Mucosa of gallbladder (tissue), 1 donor: ENCODE data around the gene CRB1. TPM values are rescaled to one million over a fixed set of nuclear protein-coding genes. Genes with fewer than 3 reads are reported as not detected.

Experiments used
- DNase-seq: peaks from one replicate; pipeline ENCODE4 v3.0.0-alpha.2; 2020; ENCODE audit warnings: low spot score
- total RNA-seq: library from RNA; stranded (reverse); gene quantifications from one replicate; pipeline ENCODE4 v1.2.1, GENCODE V29; 2021
- donor health status: DM: no; HTN: no; CAD: no.

The CRB1 gene
- total RNA-seq, result 0.06 TPM

DNA sequence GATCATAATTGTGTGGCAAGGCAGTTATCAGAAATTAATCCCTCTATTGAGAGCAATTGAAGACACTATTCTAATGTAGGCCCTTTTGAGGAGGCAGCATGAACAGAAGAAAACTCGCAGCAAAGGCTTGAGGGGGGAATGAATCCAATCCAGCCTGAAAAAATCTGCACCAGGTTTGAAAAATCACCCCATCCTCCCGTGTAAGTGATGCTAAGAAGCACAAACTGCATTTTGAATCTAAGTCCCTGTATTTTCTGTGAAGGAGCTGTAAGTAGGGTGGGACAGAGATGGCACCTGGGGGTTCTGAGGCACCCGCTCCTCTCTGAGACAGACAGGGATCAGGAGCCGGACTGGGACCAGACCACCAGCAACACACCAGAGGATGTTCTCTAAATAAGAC, at the start of gene CRB1:
Gene CRB1 (plus strand): TSS at position 241 of the 400 bp plus-strand sequence. CDS start 161 bp downstream, outside the sequence.
- DNase-seq, result no peak

DNA sequence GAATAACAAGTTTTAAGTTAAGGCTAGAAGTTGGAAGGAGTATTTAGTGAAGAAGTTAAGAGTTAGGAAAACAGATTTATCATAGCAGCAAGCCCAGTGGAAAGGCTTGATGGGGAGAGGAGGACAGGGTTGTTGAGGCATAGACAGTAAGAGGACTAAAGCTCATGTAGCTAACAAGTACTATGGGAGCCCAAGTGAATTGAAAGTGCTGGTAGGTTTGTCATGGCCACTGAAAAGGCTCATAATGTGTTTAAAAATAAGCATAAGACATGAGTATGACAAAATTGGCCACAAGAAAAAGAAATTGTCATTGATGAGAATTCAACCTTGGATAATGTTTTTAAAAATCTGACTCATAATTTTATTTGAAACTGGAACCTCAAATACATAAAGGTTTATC, 49.2 kb upstream of the CRB1 start:
- no peak for DNase-seq

DNA sequence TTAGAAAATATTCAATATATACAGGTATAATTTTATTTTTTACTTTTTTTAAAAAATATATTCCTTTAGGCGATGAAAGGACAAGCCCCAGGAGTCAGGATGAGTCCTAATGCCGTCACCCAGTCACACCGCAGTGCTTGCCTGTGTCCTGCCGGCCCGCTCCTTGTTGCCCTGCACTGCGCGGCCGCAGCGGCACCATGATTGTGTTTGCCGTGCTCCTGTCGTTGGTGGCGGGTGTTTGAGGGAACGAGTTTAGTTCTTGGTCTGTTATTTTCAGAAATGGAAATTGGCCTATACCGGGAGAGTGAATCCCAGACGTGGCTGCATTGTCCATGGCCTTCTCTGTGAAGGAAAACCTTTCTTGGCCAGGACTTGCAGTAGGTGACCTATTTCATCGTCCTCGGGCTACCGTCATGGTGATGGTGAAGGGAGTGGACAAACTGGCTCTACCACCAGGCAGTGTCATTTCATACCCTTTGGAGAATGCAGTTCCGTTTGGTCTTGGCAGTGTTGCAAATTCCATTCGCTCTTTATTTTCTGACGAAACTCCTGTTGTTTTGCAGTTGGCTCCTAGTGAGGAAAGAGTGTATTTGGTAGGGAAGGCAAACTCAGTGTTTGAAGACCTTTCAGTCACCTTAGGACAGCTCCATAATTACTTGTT, 45.9 kb upstream of the CRB1 start:
- peak; percentile 15 for DNase-seq

DNA sequence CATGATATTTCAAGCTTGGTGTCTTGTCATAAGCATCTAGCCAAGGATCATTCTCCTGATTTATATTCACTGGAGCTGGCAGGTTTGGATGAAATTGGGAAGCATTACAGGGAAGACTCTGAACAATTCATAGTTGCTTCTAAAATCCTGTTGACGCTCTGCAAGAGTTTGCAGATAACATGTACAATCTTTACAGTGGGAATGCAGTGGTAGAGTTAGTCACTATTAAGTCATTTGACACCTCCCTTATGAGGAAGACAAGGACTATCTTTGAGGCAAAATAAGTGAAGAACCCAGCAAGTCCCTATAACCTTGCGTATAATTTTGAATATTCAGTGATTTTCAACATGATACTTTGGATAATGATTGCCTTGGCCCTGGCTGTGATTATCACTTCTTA, 45.3 kb upstream of the CRB1 start:
- no peak for DNase-seq

DNA sequence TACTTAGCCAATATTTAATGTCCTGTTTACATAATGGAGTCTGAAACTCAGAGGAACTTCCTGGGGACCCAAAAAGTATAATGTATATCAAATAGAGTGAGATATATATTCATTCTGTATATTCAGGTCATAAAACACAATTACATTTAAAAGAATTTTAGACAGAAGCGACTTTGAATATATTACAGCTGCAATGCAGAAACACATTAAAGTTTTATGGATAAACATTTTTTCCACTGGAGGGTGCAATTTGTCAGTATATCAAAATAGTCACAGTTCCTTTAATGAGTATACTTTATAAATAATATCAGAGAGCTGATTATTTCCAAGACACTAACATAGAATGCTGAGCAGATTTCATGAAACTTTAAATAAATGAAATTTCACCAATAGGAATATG, 43.9 kb upstream of the CRB1 start:
- no peak for DNase-seq

DNA sequence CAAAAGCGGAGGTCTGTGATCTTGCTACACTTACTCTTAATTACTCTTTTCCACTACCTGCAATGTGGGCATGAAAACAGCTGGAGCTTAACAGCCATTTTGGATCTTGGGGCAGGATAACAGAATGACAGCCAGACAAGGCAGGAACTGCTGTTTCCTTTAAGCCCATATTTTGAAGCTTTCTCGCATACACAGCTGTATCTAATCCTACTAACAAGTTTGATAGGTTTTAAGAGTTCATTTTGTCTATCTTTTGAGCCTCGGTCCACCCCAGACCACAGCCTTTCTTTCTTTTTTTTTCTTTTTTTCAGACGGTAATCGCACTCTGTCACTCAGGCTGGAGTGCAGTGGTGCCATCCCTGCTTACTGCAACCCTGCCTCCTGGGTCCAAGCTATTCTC, 42.4 kb upstream of the CRB1 start:
- DNase-seq, result no peak

DNA sequence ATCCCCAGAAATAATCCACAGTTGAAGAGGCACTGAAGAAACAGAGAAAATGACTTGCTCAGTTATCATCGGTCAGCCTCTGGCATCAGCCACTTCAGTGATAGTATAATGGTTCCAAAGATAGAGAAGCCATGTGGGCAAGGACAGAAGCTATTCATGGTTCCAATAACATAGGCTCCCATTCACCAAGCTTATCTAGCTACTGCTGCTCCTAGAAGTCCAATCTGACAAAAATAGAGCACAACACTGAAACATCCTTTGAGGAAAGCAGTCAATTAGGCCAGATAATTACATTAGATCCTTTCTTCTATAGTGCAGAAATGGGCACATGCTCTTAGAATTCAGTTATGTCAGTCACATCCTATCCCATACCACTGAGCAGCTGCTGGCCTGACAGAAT, 33.5 kb upstream of the CRB1 start:
- DNase-seq, result no peak

DNA sequence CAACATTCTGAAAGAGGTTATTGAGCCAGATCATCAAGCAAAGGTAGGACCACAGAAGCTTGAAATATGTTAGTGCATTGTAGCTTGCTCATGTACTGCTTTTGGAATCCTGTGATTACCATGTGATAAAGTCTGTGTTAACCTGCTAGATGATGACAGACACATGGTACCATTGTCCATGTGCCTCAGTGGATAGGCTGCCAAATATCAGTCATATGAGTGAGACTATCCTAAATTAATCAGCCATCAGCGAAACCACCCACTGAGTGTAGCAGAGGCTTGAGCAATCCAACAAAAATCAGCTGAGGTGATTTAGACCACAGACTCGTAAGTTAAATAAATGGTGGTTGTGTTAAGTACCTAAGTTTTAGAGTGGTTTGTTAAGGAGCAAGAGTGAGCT, 32.7 kb upstream of the CRB1 start:
- DNase-seq, result no peak

DNA sequence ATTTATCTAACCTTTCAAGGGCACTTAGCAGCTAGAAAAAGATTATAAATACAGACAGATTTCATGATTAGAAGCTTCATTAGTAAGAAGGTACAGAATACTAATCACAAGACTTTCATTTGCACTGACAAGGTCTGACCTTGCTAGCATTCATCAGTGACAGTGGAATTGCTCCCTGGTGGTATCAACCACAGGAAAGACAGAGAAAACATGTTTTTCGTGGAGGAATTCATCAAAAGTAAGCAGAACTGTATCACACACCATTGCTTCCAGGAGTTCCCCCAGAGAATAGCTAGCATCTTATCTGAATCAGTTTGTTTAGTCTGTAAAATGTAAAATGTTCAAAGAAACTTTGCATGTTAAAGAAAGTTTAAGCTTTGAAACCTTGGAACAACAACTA, 20.6 kb upstream of the CRB1 start:
- no peak for DNase-seq

DNA sequence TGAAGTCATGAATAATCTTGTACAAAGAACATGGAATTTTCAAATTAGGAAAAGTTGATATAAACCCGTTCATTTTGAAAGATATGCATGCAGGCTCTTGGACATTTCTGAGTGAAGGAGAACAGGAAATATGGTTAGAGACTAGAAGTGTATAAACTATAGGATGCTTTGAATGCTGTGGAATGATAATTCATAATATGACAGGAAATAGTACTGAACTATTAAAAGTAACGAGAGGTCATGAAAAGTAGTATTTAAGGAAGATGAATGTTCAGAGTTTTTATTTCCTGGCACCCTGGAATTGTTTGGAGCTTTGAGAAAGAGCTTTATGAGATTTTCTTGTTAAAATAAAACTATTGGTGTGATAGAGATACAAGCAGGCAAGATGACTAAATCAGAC, 18.7 kb upstream of the CRB1 start:
- no peak for DNase-seq

DNA sequence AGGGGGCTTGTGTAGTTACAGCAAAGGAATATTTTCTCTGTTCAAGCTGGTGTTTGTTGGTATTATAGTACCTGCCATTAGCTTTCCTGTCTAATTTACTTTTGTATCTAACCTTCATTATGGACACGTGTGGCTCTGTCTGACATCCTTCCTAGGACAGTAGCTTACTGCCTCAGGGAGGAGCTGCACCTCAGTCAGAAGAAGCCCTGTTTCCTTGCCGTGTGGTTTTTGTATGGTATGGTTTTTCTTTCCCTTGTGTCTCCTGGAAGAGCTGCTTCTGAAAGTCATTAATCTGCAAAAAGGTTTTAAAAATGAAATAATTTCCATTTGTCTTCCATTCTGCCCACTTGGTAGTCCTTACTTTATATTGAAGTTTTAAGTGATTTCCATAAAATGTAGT, 17.4 kb upstream of the CRB1 start:
- DNase-seq, result no peak

DNA sequence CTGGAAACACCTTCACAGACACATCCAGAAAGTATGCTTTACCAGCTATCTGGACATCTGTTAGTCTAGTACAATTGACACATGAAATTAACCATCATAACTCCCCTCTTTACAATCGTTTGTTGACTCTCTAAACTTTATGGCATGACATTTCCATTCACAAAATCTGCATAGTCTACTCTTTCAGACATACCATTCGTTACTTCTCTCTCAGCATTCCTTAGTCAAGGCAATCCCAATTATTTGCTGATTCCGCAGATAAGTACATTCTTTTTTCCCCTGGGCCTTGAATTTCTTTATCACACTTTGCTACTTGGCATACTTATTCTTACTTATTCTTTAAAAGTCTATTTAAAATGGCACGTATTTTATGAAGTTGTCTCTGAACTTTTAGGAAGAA, 15.1 kb upstream of the CRB1 start:
- no peak for DNase-seq

DNA sequence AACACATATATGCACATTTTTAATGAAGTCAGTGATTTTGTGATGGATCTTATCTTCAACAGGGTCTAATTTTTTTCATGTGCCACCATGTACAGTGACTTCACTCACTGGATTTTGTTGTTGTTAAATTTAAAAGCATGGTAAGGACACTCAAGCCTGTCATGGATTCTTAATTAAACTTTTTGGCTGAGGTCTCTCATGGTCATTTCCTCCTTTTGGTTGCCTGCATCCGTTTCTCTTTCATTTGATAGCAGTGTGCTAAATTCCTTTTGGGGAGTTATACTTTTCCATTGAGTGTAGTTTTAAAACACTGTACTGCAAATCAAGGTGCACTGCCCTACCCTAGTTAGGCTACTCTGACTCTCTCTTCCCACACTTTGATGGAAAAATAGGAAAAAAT, 13.2 kb upstream of the CRB1 start:
- DNase-seq, result no peak

DNA sequence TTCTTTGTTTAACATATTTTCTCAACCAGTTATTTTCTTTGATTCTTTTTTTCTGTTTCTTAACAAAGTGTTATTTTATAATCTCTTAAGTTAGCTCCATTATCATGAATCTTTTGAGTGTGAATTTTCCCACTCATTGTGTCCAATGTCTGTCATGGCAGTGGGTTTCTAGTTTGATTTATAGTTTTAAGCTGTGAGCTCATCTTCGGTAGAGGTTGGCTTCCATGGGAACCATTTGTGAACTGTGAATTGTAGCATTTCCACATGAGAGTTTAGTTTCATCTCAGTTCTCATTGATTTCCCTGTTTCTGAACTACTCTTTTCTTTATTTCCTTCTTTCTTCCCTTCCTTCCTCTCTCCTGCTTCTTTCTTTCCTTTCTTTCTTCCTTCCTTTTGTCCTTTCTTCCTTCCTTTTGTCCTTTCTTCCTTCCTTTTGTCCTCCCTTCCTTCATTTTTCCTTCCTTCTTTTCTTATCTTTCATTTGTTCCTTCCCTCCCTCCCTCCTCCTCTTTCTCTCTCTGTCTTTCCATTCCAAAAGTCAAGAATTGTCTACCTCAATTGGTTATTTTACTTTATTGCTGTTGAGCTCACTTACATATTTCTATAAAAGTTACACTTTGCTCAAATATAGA, 3.0 kb upstream of the CRB1 start:
- no peak for DNase-seq

DNA sequence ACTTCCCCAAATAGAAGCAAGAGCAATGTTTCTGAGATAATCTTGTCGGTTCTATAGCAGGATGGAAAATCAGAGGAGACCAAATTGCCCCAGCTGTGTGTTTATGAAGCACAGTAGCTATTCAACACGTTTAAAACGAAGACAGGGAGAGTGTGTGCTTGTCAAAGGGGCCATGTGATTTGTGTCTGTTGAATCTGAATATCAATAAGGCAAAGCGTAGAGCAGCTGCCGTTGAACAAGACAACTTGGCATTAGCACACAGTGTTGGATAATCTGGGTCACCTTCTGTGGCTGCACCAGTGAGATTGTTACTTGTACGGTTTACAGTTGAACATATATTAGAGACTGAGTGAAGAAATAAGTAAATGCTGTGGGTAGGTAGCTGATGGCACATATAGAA, 1.0 kb downstream of the CRB1 start:
- no peak for DNase-seq

DNA sequence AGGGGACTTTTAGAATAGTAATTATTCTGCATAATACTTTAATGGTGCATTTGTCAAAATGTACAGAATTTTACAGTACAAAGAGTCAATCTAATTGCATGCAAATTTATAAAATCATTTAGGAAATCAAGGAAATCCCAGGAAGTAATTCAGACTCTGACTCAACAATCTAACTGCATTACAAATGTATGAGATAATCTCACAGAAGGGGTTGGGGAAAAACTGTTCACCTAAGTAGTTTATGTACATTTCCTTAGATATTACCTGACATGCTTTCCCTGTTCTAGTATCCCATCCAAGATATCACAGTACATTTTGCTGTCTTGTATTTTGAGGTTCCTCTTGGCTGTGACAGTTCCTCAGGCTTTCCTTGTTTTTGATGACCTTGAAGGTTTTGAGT, 4.7 kb downstream of the CRB1 start:
- no peak for DNase-seq

DNA sequence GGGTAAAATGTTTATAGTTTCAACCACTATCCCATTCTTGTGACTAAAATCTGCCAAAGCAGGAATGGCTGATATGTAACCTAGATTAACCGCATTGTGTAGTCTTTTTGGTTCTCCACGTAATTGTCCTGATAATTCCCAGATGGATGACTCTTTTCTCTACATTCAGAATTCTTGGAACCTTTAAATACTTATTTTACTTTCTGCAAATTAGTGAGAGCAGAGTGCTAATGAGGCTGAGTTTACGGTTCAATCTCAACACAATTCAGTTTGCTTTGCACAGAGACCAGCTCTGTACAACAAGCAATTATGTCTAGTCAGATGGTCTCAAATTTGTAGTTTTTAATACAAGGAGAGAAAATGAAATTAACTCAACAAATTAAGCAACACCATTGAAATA, 9.1 kb downstream of the CRB1 start:
- DNase-seq, result no peak

DNA sequence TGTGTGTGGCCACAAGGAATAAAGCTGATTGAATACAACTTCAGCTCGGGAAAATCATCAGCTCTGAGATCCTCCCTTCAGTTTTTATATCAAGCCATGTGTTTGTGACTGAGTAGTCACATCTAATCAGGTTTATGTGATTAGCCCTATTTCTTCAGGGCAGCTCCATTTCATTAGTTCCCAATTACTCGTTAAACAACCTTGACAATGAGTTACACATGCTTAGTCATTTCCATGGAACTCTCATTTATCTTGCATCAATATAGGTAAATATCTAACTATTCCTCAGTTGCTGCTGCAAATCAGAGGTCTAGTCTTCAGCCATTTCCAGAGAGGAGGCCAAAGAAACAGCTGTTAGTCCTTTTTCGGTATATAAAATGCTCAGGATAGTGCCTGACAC, 16.3 kb downstream of the CRB1 start:
- DNase-seq, result no peak

DNA sequence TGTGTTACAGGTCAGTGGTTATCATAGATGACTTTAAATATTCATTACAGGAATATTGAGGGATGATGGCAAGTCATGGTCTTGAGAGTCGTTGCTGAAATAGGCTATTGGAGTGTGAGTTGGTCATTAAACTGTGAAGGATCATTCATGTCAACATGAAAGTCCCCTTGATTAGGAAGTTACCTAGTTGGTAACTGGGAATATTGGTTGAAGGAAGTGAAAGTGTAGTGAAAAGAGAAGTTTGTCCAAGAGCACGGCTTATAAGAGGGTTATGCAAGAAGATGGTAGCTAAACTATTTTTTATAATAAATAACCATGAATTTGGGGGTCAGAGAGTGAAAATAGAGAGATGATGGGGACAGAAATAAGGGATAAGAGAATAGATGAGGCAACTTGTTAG, 16.9 kb downstream of the CRB1 start:
- DNase-seq, result no peak

DNA sequence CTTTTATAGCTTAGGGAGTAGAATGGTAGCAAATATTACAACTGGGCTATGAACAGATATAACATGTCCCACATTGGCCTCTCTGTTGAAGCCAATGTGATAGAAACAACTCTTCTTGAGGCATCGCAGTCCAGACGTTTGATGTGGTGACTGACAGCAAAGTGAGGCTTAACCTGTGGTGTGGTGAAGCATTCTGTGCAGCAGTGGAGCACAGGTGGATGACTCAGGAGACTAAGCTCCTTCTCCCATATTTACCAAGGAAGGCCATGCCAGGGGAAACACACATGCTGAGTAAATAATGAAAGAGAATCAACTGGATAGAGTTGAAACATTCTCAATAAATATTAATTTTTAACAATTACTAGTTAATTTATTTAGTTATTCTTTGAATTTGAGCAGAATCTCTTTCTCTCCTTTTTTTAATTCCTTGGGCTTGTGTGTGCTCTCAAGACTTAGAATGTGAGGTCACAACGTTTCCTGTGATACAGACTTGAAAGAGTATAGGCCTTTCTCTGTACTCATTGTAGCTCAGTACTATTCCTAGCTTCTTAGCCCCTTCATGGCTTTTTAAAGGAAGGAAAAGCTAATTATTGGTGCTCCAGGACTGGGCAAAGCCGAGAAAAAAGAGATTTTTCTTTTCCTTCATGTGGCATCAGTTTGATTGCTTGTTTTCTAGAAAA, 17.6 kb downstream of the CRB1 start:
- no peak for DNase-seq

DNA sequence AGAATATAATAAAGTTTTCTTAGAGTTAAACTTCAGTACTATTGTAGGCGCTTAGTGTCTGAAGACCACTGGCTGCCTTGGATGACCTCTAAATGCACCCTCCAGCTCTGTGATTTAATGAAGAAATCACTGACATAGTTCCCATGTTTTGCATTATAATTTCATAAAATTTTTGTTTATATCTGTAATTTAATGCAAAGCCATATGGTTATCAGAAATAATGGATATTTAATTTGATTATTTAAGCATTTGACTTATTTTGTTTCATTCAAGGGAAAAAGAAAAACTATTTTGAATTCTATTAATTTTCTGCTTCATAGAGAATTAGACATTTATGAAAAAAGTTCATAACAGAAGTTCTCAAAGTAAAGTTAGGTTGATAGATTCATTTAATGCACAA, 18.6 kb downstream of the CRB1 start:
- DNase-seq, result no peak

DNA sequence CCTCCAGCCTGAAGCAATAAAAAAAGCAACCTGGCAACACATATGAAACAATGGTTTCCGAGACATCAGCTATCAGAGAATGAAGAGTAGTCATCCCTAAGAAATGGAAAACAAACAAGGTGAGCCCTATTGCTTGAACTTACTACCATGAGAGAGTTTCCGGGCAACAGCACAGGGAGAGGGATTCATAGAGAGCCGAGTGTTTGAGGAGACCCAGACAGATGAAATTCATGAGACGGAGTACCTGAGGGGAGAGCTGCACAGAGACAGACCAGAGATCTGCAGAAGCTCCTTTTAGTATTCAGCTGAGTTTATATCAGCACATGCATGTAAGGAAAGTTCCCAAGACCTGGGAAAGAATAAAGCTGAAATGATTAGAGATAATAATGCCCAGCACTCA, 19.8 kb downstream of the CRB1 start:
- no peak for DNase-seq

DNA sequence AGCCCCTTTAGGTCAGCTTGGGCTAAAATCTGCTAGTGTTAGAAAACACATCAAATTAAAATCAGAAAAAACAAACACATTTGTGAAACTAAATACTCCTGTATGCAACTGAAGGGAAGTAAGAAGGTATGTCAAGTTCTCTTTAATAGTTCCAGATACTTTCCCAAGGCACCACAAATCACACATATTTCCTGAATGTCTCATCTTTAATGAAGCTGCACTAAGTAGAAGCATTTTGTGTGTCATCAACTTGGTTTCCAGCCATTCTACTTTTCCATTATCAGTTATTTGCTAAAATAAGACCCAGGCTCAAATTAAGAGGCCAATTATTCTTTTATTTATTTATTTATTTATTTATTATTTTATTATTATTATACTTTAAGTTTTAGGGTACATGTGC, 34.7 kb downstream of the CRB1 start:
- DNase-seq, result no peak

DNA sequence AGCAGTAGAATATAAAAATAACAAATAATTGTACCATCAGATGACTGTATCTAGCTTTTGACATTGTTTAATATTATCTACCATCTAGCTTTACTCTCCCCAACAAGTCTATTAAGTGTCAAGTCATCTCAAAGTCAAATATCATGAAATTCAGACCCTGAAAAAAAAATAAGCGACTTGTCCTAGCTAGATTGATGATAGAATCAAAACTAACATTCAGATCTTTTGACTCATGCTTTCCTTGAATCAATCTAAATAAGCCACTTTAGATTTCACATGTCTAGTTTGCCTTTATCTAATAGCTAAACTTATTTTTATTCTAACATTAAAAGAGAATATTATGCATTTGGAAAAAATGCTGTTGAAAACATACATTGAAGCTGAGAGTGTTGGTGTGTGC, 35.4 kb downstream of the CRB1 start:
- DNase-seq, result no peak
